ENCODE results near the gene PRRG2.
A peak's percentile ranks its signal among the peaks of the same experiment; 100 is the strongest.

PRRG2 gene

DNA sequence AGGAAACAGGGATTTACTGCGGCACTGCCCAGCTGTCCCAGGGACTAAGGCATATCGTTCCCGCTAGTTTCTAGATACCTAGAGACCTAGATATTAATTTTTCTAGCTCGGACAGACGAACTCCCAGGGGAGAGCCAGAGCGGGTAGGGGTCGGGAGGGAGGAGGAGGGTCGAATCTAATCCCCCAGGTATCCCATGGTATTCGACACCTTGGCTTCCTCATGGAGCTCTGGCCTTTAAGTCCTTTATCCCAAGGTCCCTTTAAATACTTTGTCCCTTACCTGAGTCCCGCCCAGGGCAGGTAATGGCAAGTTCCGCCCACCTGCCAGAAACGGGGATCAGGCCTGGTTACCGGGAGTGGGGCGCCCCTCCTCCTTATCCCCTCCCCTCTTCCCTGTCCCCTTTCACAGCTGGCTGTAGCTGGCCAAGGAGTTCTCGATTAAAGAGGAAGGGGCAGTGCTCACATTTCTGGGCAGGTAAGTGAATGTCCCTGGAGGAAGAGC lies at the start of gene PRRG2:
PRRG2 (plus strand) TSS at position 310 of the 502 bp plus-strand sequence. CDS start 1,904 bp downstream, outside the sequence.
- no peak for DNase-seq (ENCODE audit: low read depth)
- peak within 1 kb of the TSS; percentile 99 for H3K4me3 ChIP-seq (ENCODE audit: low read depth, low read length)
- TF ChIP-seq, protein P1, sequence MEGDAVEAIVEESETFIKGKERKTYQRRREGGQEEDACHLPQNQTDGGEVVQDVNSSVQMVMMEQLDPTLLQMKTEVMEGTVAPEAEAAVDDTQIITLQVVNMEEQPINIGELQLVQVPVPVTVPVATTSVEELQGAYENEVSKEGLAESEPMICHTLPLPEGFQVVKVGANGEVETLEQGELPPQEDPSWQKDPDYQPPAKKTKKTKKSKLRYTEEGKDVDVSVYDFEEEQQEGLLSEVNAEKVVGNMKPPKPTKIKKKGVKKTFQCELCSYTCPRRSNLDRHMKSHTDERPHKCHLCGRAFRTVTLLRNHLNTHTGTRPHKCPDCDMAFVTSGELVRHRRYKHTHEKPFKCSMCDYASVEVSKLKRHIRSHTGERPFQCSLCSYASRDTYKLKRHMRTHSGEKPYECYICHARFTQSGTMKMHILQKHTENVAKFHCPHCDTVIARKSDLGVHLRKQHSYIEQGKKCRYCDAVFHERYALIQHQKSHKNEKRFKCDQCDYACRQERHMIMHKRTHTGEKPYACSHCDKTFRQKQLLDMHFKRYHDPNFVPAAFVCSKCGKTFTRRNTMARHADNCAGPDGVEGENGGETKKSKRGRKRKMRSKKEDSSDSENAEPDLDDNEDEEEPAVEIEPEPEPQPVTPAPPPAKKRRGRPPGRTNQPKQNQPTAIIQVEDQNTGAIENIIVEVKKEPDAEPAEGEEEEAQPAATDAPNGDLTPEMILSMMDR (IDR thresholded peaks at IDR 0.05; ENCODE audit: low read depth, low read length, missing control alignments), result no peak

DNA sequence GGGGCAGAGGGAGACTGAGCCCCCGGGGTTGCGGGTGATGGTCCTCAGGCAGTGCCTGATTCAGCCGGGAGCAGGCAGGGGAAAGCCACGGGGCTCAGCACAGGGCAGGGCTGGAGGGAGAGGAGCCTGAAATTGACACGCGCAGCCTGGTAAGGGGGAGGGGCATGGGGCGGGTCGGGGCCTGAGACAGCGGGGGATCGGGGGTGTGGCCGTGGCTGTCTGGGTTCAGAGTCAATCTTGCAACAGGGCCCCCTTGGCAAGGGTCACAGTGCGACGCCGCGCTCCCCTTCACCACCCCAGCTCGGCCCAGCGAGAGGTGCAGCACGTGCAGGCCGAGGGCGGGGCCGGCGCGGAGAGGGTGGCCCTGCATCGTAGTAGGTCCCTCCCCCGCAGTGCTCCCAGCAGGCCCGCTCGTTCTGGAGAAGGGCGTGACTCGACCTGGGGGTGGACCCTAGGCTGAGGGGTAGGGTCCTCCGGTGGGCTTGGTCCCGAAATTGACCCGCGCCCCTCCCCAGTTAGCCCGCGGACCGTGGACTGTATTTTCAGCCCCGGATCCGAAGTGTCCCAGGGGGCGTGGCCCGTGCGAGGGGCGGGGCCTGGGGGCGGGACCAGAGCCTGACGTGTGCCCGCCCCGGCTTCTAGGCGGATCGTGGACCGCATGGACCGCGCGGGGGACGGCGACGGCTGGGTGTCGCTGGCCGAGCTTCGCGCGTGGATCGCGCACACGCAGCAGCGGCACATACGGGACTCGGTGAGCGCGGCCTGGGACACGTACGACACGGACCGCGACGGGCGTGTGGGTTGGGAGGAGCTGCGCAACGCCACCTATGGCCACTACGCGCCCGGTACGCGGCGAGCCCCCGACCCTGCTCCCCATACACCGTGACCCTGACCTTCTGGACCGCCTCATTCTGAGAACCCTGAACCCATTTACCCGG lies 47.3 kb upstream of the PRRG2 start:
- TF ChIP-seq, protein P1 (IDR thresholded peaks at IDR 0.05; ENCODE audit: low read depth, low read length, missing control alignments), result peak; percentile 60
- peak overlapping the region; percentile 51 for H3K4me3 ChIP-seq (ENCODE audit: low read depth, low read length)
- no peak for DNase-seq (ENCODE audit: low read depth)

DNA sequence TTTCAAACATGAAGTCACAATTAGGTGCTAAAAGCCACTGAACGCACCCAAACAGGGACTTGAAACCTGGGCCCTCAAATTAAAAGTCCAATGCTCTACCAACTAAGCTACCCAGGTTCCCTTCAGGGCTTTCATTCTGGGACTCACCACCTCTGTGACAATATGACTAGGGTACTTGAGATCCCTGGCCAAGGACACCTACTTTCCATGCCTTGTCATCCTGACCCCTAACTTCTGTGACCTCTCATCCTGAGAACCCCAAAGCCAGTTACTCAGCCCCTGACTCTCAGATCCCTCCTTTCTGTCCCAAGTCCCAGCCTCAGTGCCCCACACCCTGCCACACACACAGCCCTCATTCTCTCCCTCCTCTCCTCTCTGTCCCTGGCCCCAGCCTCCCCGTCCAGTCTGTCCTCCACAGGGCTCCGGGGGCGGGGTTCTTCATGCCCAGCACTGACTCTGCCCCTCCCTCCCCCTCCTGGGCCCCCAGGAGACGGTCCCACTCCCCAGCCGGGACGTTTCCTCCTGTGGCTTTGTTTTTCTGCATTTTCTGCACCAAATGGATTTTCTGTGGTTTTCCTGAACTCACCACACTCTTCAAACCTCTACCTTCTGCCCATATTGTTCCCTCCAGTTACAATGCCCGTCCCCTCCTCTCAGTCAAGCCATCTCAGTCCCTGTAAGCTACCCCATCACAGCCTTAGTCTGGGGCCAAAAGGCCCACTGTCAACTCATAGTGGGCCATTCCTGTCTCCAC lies 46.3 kb upstream of the PRRG2 start:
- no peak overlapping the region; the same call in 1 of the 2 replicates for H3K4me3 ChIP-seq (ENCODE audit: low read depth, low read length)
- TF ChIP-seq, protein P1 (IDR thresholded peaks at IDR 0.05; ENCODE audit: low read depth, low read length, missing control alignments), result no peak
- no peak for DNase-seq (ENCODE audit: low read depth)

DNA sequence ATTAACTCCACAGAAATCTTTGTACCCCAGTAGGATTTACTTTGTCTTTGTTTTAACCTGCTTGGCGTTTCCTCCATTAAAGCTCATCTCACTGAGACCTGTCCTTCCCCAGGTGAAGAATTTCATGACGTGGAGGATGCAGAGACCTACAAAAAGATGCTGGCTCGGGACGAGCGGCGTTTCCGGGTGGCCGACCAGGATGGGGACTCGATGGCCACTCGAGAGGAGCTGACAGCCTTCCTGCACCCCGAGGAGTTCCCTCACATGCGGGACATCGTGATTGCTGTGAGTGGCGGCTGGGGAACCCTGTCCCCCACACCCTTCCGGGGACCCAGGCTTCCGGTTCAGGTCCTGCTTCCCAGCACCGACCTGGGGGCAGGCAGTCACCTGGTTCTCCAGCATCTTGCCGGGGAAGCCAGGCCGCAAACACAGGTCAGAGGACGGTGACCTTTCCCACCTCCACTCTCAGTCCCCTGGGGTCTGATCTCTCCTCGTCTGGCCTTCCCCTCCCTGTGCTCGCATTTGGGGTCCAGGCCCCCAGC lies 44.1 kb upstream of the PRRG2 start:
- no peak for DNase-seq (ENCODE audit: low read depth)
- H3K4me3 ChIP-seq (ENCODE audit: low read depth, low read length), result no peak overlapping the region
- TF ChIP-seq, protein P1 (IDR thresholded peaks at IDR 0.05; ENCODE audit: low read depth, low read length, missing control alignments), result no peak

DNA sequence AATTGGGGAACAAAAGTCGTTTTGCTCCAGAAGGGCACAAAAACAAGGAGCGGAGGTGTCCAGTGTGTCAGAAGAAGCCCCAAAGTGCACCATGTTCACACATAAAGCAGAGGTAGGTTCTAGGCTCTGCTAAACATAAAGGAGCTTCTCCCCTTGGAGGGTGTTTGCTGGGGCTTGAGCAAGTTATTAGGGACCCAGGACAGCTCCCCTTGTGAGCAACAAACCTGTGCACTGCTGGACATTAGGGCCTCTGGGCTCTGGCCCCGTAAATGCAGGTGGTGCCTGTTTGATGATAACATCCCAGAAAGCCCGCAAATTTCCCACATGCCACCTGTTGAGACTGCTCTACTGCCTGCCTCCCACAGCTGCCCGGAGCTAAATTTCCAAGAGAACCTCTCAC lies 42.5 kb upstream of the PRRG2 start:
- H3K4me3 ChIP-seq (ENCODE audit: low read depth, low read length), result no peak overlapping the region
- DNase-seq (ENCODE audit: low read depth), result no peak
- TF ChIP-seq, protein P1 (IDR thresholded peaks at IDR 0.05; ENCODE audit: low read depth, low read length, missing control alignments), result no peak

DNA sequence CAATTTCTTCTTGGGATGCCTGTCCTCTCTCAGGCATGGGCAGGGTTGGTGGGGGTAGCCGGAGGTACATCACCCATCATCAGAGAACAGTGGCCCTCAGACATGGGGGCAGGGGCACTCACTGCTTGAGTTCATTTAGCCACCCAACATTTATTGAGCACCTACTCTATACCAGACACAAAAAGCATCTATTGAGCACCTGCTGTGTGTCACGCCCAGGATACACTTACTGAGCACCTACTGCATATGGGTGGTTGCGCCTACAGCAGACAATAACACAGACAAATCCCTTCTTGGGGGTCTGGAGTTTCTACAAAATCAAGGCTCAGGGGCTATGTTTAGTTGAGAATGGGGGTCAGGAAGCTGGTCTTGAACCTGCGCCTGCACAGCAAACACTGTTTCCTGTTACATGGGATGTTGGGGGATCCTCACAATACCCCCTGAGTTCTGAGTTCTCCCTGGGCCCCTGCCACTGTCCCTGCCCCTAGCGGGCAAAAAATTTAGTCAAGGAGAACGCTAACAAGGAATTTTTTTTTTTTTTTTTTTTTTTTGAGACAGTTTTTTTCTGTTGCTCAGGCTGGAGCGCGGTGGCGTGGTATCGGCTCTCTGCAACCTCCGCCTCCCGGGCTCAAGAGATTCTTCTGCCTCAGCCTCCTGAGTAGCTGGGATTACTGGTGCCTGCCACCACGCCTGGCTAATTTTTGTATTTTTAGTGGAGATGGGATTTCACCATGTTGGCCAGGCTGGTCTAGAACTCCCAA lies 41.7 kb upstream of the PRRG2 start:
- no peak for DNase-seq (ENCODE audit: low read depth)
- TF ChIP-seq, protein P1 (IDR thresholded peaks at IDR 0.05; ENCODE audit: low read depth, low read length, missing control alignments), result no peak
- H3K4me3 ChIP-seq (ENCODE audit: low read depth, low read length), result no peak overlapping the region
